D721Med (cell line): ENCODE data around the gene RAI1.
A peak's percentile ranks its signal among the peaks of the same experiment; 100 is the strongest.

Source experiments
- DNase-seq: peaks from one replicate; pipeline ENCODE4 v3.0.0; 2011; ENCODE audit warnings: low spot score; ENCODE audit not compliant: insufficient read length
- FAIRE-seq: peaks from 2 replicates; lab custom pipeline; 2011; peaks lifted over from hg19 to GRCh38; lab: Jason Lieb, UNC
- TF ChIP-seq, protein P1 (sequence below): IDR thresholded peaks from 2 replicates; pipeline ENCODE4 v1.5.1; 2012; ENCODE audit warnings: mild to moderate bottlenecking, control low read depth; ENCODE audit not compliant: insufficient read depth; ENCODE audit errors: missing control alignments

RAI1 gene

DNA sequence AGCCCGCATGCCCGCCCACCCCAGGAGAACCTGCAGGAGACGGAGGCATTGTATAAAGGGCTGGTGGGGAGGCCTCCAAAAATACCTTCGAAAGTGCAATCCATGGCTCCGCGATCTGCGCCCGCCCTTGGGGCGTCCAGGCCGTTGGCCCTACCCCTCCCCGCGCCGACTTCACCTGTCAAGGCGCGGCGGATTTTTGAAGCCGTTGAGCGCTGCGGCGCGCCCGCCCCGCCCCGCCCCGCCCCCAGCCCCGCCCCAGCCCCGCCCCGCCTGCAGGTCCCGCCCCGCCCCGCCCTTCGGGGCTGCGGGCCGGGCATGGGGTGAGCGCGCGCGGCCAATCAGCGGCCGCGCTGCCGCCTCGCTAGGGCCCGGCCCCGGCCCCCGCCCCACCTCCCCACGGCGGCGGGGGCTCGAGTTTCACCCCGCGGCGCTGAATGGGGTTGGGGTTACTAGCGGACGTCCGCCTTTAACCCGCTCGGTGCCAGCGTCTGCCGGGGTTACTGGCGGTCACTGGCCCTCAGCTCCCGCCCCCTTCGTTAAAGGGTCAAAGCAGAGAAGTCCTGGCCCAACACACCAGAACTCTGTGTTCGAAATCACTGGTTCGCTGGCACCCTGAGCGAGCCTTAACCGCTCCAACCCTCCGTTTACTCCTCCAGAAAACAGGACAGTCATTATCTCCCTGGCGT is 142.3 kb downstream of the RAI1 start:
- TF ChIP-seq, protein P1, sequence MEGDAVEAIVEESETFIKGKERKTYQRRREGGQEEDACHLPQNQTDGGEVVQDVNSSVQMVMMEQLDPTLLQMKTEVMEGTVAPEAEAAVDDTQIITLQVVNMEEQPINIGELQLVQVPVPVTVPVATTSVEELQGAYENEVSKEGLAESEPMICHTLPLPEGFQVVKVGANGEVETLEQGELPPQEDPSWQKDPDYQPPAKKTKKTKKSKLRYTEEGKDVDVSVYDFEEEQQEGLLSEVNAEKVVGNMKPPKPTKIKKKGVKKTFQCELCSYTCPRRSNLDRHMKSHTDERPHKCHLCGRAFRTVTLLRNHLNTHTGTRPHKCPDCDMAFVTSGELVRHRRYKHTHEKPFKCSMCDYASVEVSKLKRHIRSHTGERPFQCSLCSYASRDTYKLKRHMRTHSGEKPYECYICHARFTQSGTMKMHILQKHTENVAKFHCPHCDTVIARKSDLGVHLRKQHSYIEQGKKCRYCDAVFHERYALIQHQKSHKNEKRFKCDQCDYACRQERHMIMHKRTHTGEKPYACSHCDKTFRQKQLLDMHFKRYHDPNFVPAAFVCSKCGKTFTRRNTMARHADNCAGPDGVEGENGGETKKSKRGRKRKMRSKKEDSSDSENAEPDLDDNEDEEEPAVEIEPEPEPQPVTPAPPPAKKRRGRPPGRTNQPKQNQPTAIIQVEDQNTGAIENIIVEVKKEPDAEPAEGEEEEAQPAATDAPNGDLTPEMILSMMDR = no peak
- FAIRE-seq (no peak), DNase-seq (peak; percentile 98)

DNA sequence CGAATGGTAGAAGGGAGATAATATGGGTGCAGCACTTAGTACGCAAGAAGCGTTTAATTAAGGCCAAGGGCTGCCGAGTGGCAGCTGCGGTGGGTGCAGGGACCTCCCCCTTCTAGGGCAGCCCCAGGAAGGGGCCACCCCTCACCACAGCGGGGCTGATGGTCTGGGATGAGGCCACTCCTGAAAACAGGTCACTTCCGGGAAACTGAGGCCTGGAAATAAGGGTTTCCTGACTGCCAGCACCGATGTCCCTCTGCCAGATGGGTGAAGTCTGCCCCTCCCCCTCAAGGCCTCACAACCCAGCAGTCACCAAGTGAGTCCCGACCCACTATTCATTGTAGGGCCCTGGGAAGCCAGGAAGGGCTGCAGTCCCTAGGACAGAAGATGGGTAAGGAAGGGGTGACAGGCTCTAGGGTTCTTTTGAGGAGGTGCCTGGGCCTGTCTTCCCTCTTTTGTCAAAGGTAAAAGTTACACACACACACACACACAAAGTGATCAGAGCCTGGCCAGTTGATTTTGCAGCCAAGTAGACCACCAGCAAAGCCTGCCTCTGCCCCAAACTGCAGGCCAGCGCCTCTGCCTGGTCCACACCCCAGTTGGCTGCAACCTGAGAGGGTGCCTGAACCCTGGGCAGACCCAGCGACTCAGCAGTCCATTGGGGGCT is 143.0 kb downstream of the RAI1 start:
- DNase-seq (no peak), FAIRE-seq (no peak)

DNA sequence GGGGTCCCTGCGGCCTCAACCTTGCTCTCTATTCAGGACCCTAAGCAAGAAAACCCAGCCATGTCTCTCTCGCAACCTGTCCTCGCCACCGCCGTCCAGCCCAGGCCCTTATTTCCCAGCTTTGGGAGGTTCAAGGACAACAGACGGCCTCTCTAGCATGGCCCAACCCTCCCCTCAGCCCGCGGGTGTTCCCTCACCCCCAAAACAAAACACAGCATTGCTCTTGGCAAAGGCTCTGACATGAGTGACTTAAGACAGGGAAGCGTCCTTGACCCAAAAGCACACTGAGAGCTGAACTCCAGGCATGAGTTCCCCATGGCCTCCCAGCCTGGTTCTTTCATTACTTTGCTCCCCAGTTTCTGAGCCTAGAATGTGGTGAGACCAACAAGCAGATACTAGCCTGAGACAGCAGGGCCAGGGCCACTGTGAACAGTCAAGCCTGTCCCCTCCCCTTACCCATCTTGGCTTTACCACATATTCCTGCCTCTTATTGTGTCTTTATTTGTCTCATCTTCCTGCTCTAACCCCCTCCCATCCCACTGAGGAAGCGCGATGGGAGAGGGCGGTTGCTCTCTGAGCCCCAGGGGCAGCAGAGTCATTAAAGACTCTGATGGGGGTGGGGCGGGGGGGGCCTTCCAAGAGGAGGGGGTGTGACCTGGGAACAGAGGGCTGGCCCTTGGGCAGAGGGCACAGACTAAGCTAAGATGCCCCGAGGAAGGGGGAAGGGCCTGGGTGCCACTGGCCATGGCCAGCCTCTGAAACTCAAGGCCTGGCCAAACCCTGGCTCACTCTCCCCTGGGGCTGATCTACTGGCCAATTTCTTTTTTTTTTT is 143.7 kb downstream of the RAI1 start:
- TF ChIP-seq, protein P1 = no peak
- DNase-seq (no peak), FAIRE-seq (no peak)

More for the DNA sequence above, 143.0 kb downstream of the RAI1 start:
- TF ChIP-seq, protein P1 = no peak

DNA sequence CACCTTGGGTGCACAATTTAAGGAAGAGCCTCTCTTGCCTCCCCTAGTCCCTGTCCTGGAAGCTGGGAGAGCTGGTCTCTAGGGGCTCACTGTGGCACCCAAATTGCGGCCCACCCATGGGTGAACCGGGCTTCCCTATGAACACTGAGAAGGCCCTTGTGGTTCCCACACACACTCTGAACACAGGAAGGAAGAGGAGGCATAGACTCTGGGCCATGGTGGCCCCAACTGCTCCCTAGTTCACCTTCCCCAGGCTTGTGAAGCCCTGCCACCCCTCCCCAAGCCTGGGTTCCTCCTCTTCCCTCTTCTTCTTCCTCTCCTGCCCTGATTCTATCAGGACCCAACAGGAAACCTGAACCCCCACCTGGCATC is 145.1 kb downstream of the RAI1 start:
- TF ChIP-seq, protein P1 = no peak
- no peak for FAIRE-seq
- no peak for DNase-seq

DNA sequence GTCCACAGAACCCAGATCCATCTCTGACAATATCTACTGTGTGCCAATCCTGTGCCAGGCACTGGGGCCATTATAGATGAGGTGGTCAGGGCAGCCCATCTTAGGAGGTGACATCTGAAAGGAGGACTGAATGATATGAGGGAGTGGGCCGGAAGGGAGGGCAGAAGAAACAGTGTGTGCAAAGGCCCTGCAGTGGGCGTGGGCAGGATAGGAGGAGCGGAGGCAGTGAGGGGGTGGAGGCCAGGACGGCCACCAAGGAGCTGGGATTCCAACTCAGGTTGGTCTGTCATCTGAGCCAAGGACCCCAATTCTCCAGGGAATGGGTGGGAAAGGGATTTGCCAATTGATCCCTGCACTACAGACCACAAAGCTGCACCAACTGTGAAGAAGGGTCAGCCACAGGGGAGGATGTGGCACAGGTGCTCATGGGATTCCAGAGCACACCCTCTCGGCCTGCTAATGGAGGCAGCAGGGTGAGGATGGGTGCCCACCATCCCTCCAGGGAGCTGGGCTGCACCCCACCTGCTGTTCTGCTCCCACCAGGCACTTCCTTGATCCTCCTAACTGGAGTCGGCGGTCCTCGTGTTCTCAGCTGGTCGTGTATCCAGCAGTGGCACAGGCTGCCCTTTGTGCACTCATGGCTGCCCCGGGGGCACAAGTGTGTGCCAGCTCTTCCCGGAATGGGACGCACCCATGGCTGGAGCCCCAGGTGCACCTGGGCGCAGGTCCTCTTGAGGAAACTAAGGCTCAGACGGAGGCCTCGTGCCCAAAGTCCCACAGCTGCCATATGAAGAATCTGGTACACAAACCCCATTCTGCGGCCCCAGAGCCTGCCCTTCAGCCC is 145.9 kb downstream of the RAI1 start:
- TF ChIP-seq, protein P1 = no peak
- DNase-seq (no peak), FAIRE-seq (no peak)

DNA sequence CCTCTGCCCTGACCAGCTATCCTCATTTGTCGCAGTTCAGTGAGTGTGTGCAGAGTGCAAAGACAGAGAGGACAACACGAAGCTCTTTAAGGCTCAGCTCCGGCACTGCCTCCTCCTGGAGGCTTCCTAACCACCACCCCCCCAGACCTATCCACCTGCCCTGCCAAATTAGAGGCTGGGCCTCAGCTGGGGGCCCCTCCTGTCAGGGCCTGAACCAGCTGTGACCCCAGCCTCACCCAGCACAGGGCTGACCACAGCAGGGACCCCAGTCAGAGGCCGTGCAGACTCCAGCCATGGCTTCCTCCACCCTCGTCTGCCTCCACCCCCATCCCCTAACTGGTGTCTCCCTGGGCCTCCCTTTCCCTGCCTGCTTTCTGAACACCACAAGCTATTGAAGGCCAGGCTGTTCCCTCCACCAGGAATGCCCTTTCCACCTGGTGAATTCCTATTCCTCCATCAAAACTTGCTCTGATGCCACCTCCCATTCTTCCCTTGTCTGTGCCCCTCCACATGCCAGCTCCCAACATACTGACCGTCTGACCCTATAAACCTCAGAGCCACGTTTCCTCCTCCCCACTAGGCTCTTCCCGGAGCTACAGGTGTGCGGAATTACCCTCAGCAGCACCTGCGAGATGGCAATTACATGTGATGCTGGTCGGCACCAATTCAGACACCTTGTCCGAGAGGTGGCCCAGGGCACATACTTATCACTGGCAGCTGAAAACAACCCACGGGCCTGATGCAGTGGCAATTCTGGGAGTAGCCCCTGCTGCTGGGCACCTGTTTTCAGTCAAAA is 146.8 kb downstream of the RAI1 start:
- DNase-seq (no peak), FAIRE-seq (no peak)
- TF ChIP-seq, protein P1 = no peak
